OCI-LY7 (cell line): ENCODE measurements around the gene MRPL3. TPM values are rescaled to one million over a fixed set of nuclear protein-coding genes. Genes with fewer than 3 reads are reported as not detected.

Experiments
- BruUV-seq: library from RNA; stranded (reverse); fragments of 400-500 nt; replicated peaks from 2 replicates; lab custom pipeline; 2021; lab: Mats Ljungman, UMichigan
- CTCF ChIA-PET: fragments of 300-600 bp; sonication (Branson Sonifier 250); formaldehyde crosslinking; loops from one replicate; lab custom pipeline; 2022; ENCODE audit warnings: antibody characterized with exemption; ENCODE audit not compliant: unreplicated experiment; lab: Charles Lee
- POLR2A ChIA-PET: fragments of 300-600 bp; sonication (Branson Sonifier 250); formaldehyde crosslinking; loops from one replicate; lab custom pipeline; 2022; ENCODE audit warnings: antibody characterized with exemption; lab: Charles Lee
- DNase-seq: peaks from one replicate; pipeline ENCODE4 v3.0.0-alpha.2; 2015; ENCODE audit warnings: low spot score
- H2AFZ ChIP-seq: fragments of 200-600 bp; sonication (generic), shearing (Covaris generic); 2 replicates; pipeline ENCODE4 v1.6.1; 2014; ENCODE audit warnings: mild to moderate bottlenecking, antibody characterized with exemption, low read length, moderate library complexity
- H3K27ac ChIP-seq: fragments of 200-600 bp; sonication (generic); 2 replicates; pipeline ENCODE4 v1.5.1; 2014; ENCODE audit warnings: mixed run types, low read depth, mild to moderate bottlenecking, moderate library complexity, low read length, inconsistent platforms; ENCODE audit not compliant: poor library complexity, severe bottlenecking
- H3K36me3 ChIP-seq: fragments of 200-600 bp; sonication (generic); 2 replicates; pipeline ENCODE4 v1.6.1; 2014; ENCODE audit warnings: mild to moderate bottlenecking, antibody characterized with exemption, low read length, moderate library complexity, mixed read lengths; ENCODE audit not compliant: insufficient read depth
- H3K4me1 ChIP-seq: fragments of 200-600 bp; sonication (generic); 2 replicates; pipeline ENCODE4 v1.5.1; 2014; ENCODE audit warnings: mild to moderate bottlenecking, low read length; ENCODE audit not compliant: insufficient read depth, poor library complexity, severe bottlenecking
- H3K4me2 ChIP-seq: fragments of 200-600 bp; sonication (generic); 2 replicates; pipeline ENCODE4 v1.6.1; 2014; ENCODE audit warnings: mild to moderate bottlenecking, low read length
- H3K4me3 ChIP-seq: fragments of 200-600 bp; sonication (generic); 2 replicates; pipeline ENCODE4 v1.5.1; 2014; ENCODE audit warnings: mild to moderate bottlenecking, low read depth, low read length; ENCODE audit not compliant: poor library complexity, severe bottlenecking
- H3K79me2 ChIP-seq: fragments of 200-600 bp; sonication (generic); 2 replicates; pipeline ENCODE4 v1.6.1; 2016; ENCODE audit warnings: low read depth, mild to moderate bottlenecking, low read length, moderate library complexity, mixed read lengths; ENCODE audit not compliant: insufficient read depth
- H3K9me2 ChIP-seq: fragments of 200-600 bp; sonication (generic); 2 replicates; pipeline ENCODE4 v1.6.1; 2016; ENCODE audit warnings: mild to moderate bottlenecking, low read length, mixed read lengths; ENCODE audit not compliant: insufficient read depth
- H3K9me3 ChIP-seq: fragments of 200-600 bp; sonication (generic); 2 replicates; pipeline ENCODE4 v1.6.1; 2014; ENCODE audit warnings: mild to moderate bottlenecking, mixed run types, low read length, mixed read lengths
- H4K20me1 ChIP-seq: fragments of 200-600 bp; sonication (generic); 2 replicates; pipeline ENCODE4 v1.6.1; 2014; ENCODE audit warnings: mild to moderate bottlenecking, antibody characterized with exemption, low read length, moderate library complexity, mixed read lengths; ENCODE audit not compliant: insufficient read depth
- EZH2phosphoT487 ChIP-seq: fragments of 200-600 bp; sonication (generic); IDR thresholded peaks from 2 replicates; pipeline ENCODE4 v1.6.1; 2018; ENCODE audit warnings: low read depth, borderline replicate concordance, mild to moderate bottlenecking, mixed run types, antibody characterized with exemption, low read length, moderate library complexity, mixed read lengths
- intact Hi-C: fragments of 100-400 bp; cut with micrococcal nuclease; formaldehyde crosslinking; loops from one replicate; pipeline ENCODE4 v1.10.0; 2022; ENCODE audit not compliant: unreplicated experiment
- total RNA-seq, 2 experiments: library from RNA; depleted of rRNA in 1 of 2; stranded (reverse); fragments of >200 nt in 1 of 2; shearing (Covaris generic) in 1 of 2; gene quantifications; 2 replicates each; pipeline ENCODE4 v1.2.3, GENCODE V29; 2014 to 2022
- TF ChIP-seq, protein P1 (sequence below): fragments of 200-600 bp; sonication (generic); conservative IDR thresholded peaks from 2 replicates; pipeline ENCODE4 v1.5.1; 2014; ENCODE audit warnings: mild to moderate bottlenecking, antibody characterized with exemption, low read length, moderate library complexity, mixed read lengths

The MRPL3 gene
- total RNA-seq, 2 experiments from 2014 or later: 121 to 133 TPM

- no peak for TF ChIP-seq EZH2phosphoT487
- TF ChIP-seq, protein P1, sequence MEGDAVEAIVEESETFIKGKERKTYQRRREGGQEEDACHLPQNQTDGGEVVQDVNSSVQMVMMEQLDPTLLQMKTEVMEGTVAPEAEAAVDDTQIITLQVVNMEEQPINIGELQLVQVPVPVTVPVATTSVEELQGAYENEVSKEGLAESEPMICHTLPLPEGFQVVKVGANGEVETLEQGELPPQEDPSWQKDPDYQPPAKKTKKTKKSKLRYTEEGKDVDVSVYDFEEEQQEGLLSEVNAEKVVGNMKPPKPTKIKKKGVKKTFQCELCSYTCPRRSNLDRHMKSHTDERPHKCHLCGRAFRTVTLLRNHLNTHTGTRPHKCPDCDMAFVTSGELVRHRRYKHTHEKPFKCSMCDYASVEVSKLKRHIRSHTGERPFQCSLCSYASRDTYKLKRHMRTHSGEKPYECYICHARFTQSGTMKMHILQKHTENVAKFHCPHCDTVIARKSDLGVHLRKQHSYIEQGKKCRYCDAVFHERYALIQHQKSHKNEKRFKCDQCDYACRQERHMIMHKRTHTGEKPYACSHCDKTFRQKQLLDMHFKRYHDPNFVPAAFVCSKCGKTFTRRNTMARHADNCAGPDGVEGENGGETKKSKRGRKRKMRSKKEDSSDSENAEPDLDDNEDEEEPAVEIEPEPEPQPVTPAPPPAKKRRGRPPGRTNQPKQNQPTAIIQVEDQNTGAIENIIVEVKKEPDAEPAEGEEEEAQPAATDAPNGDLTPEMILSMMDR: no peak
- no peaks in the 10 kb centered on the region for H3K36me3 ChIP-seq
- H3K9me3 ChIP-seq: no peaks in the 10 kb centered on the region
- H4K20me1 ChIP-seq: no peaks in the 10 kb centered on the region
- H3K4me3 ChIP-seq: no peak overlapping the region
- H2AFZ ChIP-seq: no peak overlapping the region
- H3K79me2 ChIP-seq: no peaks in the 10 kb centered on the region
- ChIA-PET POLR2A (interaction anchor here (0.7 kb wide), 1 partner anchor 17 kb away, joined by 3 read pairs; no protein-coding TSS in a partner anchor), CTCF (no interaction called here)
- intact Hi-C loops: no loop called here
- no TSS peak for BruUV-seq
- no peak overlapping the region for H3K27ac ChIP-seq
- no peaks in the 10 kb centered on the region for H3K4me1 ChIP-seq
- no peaks in the 10 kb centered on the region for H3K9me2 ChIP-seq
- H3K4me2 ChIP-seq: no peak overlapping the region
- no peak for DNase-seq
Measured at GRCh38 chr3:131427226-131427625, 75.5 kb downstream of the MRPL3 start.

DNA sequence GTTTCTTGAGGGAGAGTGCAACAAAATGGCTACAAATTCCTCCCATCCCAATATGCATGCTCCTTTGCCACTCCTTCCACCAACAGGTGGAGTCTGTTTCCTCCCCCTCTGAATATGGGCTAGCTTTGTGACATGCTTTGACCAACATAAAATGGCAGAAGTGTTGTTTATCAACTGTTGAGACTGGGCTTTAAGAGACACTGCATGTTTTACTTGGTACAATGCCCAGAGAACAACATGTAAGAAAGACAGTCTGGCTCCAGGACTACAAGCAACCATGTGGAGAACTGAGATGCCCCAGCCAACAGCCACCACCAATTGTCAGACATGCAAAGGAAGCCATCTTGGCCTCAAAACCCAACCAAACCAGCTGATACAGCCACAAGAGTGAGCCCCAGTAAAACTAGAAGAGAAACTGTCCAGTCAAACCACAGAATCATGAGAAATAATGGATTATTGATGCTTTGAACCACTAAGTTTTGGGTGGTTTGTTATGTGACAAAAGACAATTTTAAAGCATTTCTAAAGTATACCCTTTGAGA is 80.7 kb downstream of the MRPL3 start:
- no peak overlapping the region for H3K4me3 ChIP-seq
- H4K20me1 ChIP-seq: no peaks in the 10 kb centered on the region
- no peaks in the 10 kb centered on the region for H3K9me3 ChIP-seq
- no peak overlapping the region for H3K27ac ChIP-seq
- TF ChIP-seq, protein P1: no peak
- no peak for TF ChIP-seq EZH2phosphoT487
- H3K79me2 ChIP-seq: no peaks in the 10 kb centered on the region
- intact Hi-C loops: no loop called here
- no peak for DNase-seq
- H2AFZ ChIP-seq: no peak overlapping the region
- ChIA-PET CTCF (no interaction called here), POLR2A (interaction anchor here (0.6 kb wide), 1 partner anchor 63 kb away, joined by 3 read pairs; no protein-coding TSS in a partner anchor)
- no peaks in the 10 kb centered on the region for H3K4me1 ChIP-seq
- no peak overlapping the region for H3K4me2 ChIP-seq
- no peaks in the 10 kb centered on the region for H3K36me3 ChIP-seq
- BruUV-seq: no TSS peak
- H3K9me2 ChIP-seq: no peaks in the 10 kb centered on the region

GRCh38 chr3:131421301-131421700 is 81.5 kb downstream of the MRPL3 start:
- Histone ChIP-seq H3K9me2 (no peaks in the 10 kb centered on the region), H4K20me1 (no peaks in the 10 kb centered on the region), H3K79me2 (no peaks in the 10 kb centered on the region), H3K4me1 (no peaks in the 10 kb centered on the region), H3K36me3 (no peaks in the 10 kb centered on the region), H3K4me2 (no peak overlapping the region), H3K4me3 (no peak overlapping the region), H3K9me3 (no peaks in the 10 kb centered on the region), H2AFZ (no peak overlapping the region), H3K27ac (no peak overlapping the region)
- DNase-seq: no peak
- ChIA-PET CTCF (no interaction called here), POLR2A (no interaction called here)
- no TSS peak for BruUV-seq
- TF ChIP-seq, protein P1: no peak
- no peak for TF ChIP-seq EZH2phosphoT487
- intact Hi-C loops: no loop called here
